Measurements from ENCODE around the gene C3orf85. TPM values are rescaled to one million over a fixed set of nuclear protein-coding genes. Genes with fewer than 3 reads are reported as not detected.
"Not testable (repeated sequence)": the region's sequence is repeated elsewhere in the genome, so short reads cannot be mapped to it uniquely, and the experiment has no call there.

C3orf85 gene
- polyA plus RNA-seq, 1 experiment, result not detected

DNA sequence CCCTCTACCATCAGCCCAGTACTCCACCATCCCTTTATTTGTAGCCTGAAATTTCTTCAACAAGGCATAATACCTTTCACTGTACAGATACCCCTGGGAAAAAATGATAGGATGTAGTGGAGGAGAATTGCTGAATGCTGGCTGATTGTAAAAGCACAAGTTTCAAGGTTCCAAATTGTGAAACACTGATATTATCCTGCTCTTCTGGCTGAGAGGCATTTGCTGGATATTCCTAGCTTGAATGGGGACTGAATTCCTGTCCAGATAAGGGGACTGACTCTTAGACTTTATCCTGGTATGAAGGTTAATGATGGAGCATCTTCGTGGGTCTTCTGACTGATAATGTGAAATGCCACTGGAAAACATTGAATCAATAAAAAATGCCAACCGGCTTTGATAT is 9.0 kb upstream of the C3orf85 start:
- H3K27me3 ChIP-seq (ENCODE audit: control insufficient read depth, insufficient read depth, low read length), result no peaks in the 10 kb centered on the region
- no peak for DNase-seq (ENCODE audit: low read depth)
- no peak overlapping the region for H3K4me3 ChIP-seq (ENCODE audit: low read depth, low read length)
- H3K36me3 ChIP-seq (ENCODE audit: control insufficient read depth, insufficient read depth, low read length), result no peaks in the 10 kb centered on the region
- ChIA-PET CTCF (no interaction called here), POLR2A (no interaction called here)
- TF ChIP-seq, protein P1, sequence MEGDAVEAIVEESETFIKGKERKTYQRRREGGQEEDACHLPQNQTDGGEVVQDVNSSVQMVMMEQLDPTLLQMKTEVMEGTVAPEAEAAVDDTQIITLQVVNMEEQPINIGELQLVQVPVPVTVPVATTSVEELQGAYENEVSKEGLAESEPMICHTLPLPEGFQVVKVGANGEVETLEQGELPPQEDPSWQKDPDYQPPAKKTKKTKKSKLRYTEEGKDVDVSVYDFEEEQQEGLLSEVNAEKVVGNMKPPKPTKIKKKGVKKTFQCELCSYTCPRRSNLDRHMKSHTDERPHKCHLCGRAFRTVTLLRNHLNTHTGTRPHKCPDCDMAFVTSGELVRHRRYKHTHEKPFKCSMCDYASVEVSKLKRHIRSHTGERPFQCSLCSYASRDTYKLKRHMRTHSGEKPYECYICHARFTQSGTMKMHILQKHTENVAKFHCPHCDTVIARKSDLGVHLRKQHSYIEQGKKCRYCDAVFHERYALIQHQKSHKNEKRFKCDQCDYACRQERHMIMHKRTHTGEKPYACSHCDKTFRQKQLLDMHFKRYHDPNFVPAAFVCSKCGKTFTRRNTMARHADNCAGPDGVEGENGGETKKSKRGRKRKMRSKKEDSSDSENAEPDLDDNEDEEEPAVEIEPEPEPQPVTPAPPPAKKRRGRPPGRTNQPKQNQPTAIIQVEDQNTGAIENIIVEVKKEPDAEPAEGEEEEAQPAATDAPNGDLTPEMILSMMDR (IDR thresholded peaks at IDR 0.05; ENCODE audit: insufficient read depth, low read depth, low read length), result no peak

DNA sequence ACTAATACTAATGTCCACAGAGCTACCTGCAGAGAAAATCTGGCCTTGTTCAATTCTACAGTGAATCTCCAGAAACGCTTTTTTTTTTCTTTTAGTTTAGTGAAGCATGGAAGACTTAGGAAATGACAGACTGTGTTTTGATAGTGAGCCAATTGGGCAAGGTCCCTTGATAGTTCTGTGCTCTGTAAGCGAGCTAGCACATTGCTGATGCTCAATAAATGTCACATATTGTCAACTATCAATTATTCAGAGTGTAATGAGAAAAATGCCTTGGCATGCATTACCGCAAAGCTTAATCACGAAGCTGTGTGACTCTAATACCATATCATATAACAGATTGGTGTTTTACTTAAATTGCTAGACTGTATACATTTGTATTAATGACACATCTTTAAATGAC is 5.2 kb upstream of the C3orf85 start:
- TF ChIP-seq, protein P1 (IDR thresholded peaks at IDR 0.05; ENCODE audit: insufficient read depth, low read depth, low read length), result no peak
- DNase-seq (ENCODE audit: low read depth), result no peak
- H3K4me3 ChIP-seq (ENCODE audit: low read depth, low read length), result no peak overlapping the region
- no peaks in the 10 kb centered on the region for H3K27me3 ChIP-seq (ENCODE audit: control insufficient read depth, insufficient read depth, low read length)
- no peaks in the 10 kb centered on the region for H3K36me3 ChIP-seq (ENCODE audit: control insufficient read depth, insufficient read depth, low read length)
- POLR2A ChIA-PET, result no interaction called here
- CTCF ChIA-PET, result no interaction called here

DNA sequence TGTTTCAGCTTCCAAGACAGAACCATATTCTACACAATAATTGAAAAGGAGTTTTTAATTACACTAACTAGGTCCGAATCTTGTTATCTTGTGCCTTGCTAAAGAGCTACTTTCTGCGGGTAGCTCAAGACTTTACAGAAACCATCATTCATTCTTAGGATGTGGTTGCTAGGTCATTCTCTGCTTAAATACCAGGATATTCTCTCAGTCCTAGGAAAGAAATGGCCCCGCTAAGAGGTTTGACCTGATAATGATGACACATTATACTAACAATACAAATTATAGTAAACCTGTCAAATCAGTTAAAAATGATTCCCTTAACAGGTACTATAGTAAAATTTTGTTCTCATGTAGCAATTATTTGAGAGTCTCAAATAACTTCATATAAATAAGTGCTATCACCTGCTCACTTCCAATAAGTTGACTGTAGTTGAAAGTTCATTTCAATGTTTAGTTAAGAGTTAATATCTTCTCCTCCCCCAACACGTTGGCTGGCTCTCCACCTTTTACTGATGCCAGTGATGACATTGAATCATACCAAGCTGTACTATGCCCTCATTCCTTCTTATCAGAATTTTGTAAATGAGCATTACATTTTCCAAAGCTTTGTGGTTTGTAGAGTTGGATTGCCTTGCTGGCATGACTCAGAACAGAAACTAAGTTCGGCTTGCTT is 3.6 kb upstream of the C3orf85 start:
- Histone ChIP-seq H3K27me3 (ENCODE audit: control insufficient read depth, insufficient read depth, low read length) (no peaks in the 10 kb centered on the region), H3K36me3 (ENCODE audit: control insufficient read depth, insufficient read depth, low read length) (no peaks in the 10 kb centered on the region), H3K4me3 (ENCODE audit: low read depth, low read length) (no peak overlapping the region)
- POLR2A ChIA-PET, result no interaction called here
- CTCF ChIA-PET, result no interaction called here
- no peak for DNase-seq (ENCODE audit: low read depth)
- TF ChIP-seq, protein P1 (IDR thresholded peaks at IDR 0.05; ENCODE audit: insufficient read depth, low read depth, low read length), result no peak

DNA sequence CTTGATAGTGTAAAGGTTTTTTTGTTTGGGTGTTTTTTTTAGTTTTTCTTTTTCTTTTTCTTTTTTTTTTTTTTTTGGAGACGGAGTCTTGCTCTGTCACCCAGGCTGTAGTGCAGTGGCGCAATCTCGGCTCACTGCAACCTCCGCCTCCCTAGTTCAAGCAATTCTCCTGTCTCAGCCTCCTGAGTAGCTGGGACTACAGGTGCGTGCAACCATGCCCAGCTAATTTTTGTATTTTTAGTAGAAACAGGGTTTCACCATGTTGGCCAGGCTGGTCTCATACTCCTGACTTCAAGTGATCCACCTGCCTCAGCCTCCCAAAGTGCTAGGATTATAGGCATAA is 3.1 kb upstream of the C3orf85 start:
- H3K36me3 ChIP-seq (ENCODE audit: control insufficient read depth, insufficient read depth, low read length); DNase-seq (ENCODE audit: low read depth); H3K27me3 ChIP-seq (ENCODE audit: control insufficient read depth, insufficient read depth, low read length); POLR2A ChIA-PET; H3K4me3 ChIP-seq (ENCODE audit: low read depth, low read length); CTCF ChIA-PET: not testable (repeated sequence)

DNA sequence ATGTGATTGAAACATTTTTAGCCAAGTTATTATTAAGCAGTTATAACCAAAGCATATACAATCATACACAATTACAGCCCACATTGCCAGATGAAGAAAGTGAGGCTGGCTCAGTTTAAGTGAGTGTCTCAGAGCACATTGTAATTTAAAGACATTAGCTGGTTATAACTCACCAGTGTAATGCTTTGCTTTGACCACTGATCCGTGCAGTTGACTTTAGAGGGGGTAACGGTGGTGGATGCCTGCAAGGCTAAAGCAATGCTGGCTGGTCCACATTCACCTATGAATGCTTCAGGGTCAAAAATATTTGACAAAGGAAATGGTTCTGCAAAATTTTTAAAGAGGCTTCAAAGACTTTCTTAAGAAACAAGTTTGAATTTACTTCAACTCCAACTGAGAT is 1.2 kb downstream of the C3orf85 start:
- TF ChIP-seq, protein P1 (IDR thresholded peaks at IDR 0.05; ENCODE audit: insufficient read depth, low read depth, low read length), result no peak
- no peaks in the 10 kb centered on the region for H3K27me3 ChIP-seq (ENCODE audit: control insufficient read depth, insufficient read depth, low read length)
- ChIA-PET POLR2A (no interaction called here), CTCF (no interaction called here)
- DNase-seq (ENCODE audit: low read depth), result no peak
- H3K4me3 ChIP-seq (ENCODE audit: low read depth, low read length), result no peak overlapping the region
- H3K36me3 ChIP-seq (ENCODE audit: control insufficient read depth, insufficient read depth, low read length), result no peaks in the 10 kb centered on the region

DNA sequence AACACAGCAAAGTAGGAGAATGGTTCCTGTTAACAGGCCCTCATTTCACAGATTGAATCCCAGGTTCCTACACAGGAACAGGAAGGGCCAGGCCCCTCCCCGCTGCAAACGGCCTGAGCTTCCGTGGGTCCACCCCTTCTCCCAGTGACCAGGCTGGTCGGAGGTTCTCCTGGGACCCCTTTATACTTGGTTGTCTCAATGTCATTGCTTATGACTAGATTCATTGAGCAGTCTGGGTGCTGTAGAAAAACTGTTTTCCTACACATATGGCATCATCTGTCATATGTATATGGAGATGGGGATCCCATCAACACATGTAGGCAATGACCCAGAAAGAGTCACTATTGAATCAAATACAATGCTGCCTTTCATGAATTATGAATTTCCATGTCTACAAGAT is 3.8 kb downstream of the C3orf85 start:
- POLR2A ChIA-PET, result no interaction called here
- no peaks in the 10 kb centered on the region for H3K27me3 ChIP-seq (ENCODE audit: control insufficient read depth, insufficient read depth, low read length)
- no peaks in the 10 kb centered on the region for H3K36me3 ChIP-seq (ENCODE audit: control insufficient read depth, insufficient read depth, low read length)
- CTCF ChIA-PET, result no interaction called here
- no peak for DNase-seq (ENCODE audit: low read depth)
- TF ChIP-seq, protein P1 (IDR thresholded peaks at IDR 0.05; ENCODE audit: insufficient read depth, low read depth, low read length), result no peak
- H3K4me3 ChIP-seq (ENCODE audit: low read depth, low read length), result no peak overlapping the region
